HG03135 (cell line): ENCODE results near the gene NKAIN1.
"Not testable (repeated sequence)": the region's sequence is repeated elsewhere in the genome, so short reads cannot be mapped to it uniquely, and the experiment has no call there.

Source experiments
- ATAC-seq: cut with Tn5 transposase; IDR thresholded peaks from one replicate; pipeline ENCODE4 v1.9.1; 2021; ENCODE audit warnings: mild to moderate bottlenecking, moderate library complexity; ENCODE audit not compliant: unreplicated experiment

Gene NKAIN1

GRCh38 chr1:31155216-31155806 lies 84.4 kb downstream of the NKAIN1 start:
- peak; percentile 67 for ATAC-seq

GRCh38 chr1:31154632-31155215 lies 85.0 kb downstream of the NKAIN1 start:
- ATAC-seq, result peak; percentile 18

- ATAC-seq, result no peak
These were observed 85.6 kb downstream of the NKAIN1 start for GRCh38 chr1:31154000-31154631.

GRCh38 chr1:31153423-31153822 lies 86.3 kb downstream of the NKAIN1 start:
- no peak for ATAC-seq

GRCh38 chr1:31152181-31152795 lies 87.4 kb downstream of the NKAIN1 start:
- no peak for ATAC-seq

GRCh38 chr1:31151402-31151801 lies 88.3 kb downstream of the NKAIN1 start:
- no peak for ATAC-seq

- ATAC-seq, result no peak
These were observed 91.3 kb downstream of the NKAIN1 start for GRCh38 chr1:31148409-31148808.

- ATAC-seq, result no peak
These were observed 94.0 kb downstream of the NKAIN1 start for GRCh38 chr1:31145648-31146047.

- ATAC-seq, result no peak
These were observed 95.2 kb downstream of the NKAIN1 start for GRCh38 chr1:31144442-31144841.

GRCh38 chr1:31143455-31143854 lies 96.2 kb downstream of the NKAIN1 start:
- no peak for ATAC-seq

GRCh38 chr1:31142406-31142805 lies 97.3 kb downstream of the NKAIN1 start:
- ATAC-seq, result no peak

- ATAC-seq, result no peak
These were observed 99.4 kb downstream of the NKAIN1 start for GRCh38 chr1:31140299-31140698.

GRCh38 chr1:31138797-31139521 lies 100.7 kb downstream of the NKAIN1 start:
- not testable (repeated sequence) for ATAC-seq

GRCh38 chr1:31137873-31138272 lies 101.8 kb downstream of the NKAIN1 start:
- ATAC-seq, result not testable (repeated sequence)

GRCh38 chr1:31135973-31136600 lies 103.6 kb downstream of the NKAIN1 start:
- no peak for ATAC-seq

- ATAC-seq, result no peak
These were observed 106.3 kb downstream of the NKAIN1 start for GRCh38 chr1:31133368-31133767.
